RKO (cell line): ENCODE results near the gene MIB2.
A peak's percentile ranks its signal among the peaks of the same experiment; 100 is the strongest.
"Not testable (repeated sequence)": the region's sequence is repeated elsewhere in the genome, so short reads cannot be mapped to it uniquely, and the experiment has no call there.

Experiments
- DNase-seq: peaks from one replicate; pipeline ENCODE4 v3.0.0-alpha.2; 2016; ENCODE audit warnings: low spot score

MIB2 gene

GRCh38 chr1:1615256-1616044 is at the start of gene MIB2:
MIB2 (plus strand) TSS chr1:1615500; CDS start chr1:1623453, 7,953 bp downstream.
- peak; percentile 97 for DNase-seq

GRCh38 chr1:1567152-1567875 is 48.0 kb upstream of the MIB2 start:
- DNase-seq: no peak

DNA sequence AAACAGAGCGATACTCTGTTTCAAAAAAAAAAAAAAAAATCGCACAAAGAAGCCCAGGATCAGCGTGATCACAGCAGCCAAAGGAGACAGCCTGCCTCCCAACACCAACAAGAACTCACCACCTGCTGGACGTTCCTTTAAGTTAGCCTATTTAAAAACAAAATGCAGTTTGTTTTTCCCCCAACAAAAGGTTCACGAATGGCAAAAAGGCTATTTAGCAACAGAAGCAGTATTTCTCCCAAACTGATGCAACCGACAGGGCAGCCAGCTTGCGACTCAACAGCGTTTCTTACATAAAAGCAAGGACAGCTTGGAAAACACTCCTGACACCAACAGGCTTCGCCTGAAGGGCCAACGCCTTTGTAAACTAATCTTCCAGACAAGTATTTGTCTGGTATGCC is 47.4 kb upstream of the MIB2 start:
- no peak for DNase-seq

DNA sequence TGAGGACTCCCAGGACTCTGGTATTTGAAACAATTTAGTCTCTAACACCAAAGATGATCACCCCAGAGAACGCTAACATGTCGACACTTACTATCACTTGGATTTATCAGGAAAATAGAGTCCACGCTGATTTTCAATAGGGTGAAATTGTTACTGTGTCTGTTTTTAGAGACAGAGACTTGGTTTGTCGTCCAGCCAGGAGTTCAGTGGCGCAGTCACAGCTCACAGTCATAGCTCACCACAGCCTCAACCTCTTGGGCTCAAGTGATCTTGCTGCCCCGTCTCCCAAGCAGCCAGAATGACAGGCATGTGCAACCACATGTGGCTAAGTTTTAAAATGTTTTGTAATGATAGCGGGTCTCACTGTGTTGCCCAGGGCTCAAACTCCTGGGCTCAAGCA is 46.0 kb upstream of the MIB2 start:
- no peak for DNase-seq

DNA sequence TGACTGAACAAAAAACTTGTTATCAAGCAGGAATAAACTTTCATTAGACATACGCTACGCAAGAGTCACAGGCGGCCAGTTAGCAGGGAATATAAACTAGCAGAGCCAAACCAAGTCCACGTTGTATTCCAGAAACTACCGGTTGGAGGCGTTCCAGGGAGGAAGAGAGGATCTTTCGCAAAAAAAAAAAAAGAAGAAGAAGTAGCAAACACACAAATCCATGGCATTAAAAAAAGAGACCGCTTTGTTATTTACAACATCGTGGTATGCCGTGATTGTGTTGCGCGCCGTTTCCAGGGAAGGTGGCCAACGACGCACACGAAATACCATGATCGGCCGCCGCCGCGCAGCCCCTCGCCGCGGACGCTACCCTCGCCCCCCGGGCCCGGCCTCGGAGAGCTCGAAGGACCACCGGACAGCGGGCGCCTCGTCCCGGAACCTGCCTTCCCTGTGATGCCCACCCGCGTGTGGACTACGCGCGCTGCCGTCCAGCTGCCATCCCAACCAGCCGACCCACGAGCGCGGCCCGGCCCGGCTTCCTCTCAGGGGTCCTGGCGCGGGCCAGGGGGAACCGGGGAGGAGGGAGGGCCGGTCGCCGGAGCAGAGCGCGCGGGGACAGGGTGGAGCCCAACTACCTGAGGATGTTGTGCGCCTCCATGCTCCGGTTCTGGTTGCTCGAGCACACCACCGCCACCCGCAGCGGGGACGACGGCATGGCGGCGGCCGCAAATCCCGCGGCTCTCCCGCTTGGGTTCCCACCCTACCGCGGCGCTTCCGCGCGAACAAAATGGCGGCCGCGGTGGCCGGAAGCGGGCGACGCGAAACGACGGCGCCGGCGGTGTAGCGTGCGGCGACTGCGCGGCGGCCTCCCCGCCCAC is 41.2 kb upstream of the MIB2 start:
- peak; percentile 80 for DNase-seq

DNA sequence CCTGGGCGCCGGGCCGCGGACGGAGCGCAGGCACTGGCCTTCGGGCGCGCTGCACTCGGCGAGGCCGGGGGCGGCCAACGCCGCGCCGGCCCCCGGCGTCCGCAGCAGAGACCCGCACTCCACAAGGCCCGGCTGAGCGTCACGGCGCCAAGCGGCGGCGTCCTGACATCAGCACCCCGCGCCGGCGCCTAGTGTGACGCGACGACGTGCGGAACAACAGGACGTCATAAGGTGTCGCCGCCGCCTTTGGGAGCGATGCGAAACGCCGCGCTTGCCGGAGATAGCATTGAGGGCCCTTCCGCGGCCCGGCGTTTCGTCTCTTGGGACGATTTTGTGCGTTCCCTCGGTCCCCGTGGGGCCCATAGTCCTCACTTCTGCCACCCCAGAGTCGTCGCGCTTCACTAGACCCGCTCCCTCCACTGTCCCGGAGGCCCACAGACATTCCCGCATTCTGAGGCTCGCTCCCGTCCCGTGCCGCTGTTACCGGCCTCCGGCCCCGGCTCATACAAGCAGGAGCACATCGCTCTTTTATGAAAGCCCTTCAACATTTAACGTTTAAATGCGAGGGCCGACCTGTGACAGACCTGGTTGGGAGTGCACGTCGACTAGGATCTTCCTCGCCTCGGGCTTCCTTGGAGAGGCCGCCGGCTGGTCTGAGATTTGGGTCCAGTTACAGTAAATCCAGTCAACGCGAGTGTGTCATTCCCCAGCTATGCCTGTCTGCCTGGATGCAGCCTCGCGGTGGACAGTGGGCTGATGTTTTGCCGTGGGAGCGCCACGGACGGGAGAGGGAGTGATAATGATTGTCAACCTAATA is 40.4 kb upstream of the MIB2 start, which contains the start of gene SSU72:
SSU72 (minus strand) TSS at position 143 of the 817 bp plus-strand sequence. CDS start 306 bp downstream, outside the sequence.
- DNase-seq: peak; percentile 93

DNA sequence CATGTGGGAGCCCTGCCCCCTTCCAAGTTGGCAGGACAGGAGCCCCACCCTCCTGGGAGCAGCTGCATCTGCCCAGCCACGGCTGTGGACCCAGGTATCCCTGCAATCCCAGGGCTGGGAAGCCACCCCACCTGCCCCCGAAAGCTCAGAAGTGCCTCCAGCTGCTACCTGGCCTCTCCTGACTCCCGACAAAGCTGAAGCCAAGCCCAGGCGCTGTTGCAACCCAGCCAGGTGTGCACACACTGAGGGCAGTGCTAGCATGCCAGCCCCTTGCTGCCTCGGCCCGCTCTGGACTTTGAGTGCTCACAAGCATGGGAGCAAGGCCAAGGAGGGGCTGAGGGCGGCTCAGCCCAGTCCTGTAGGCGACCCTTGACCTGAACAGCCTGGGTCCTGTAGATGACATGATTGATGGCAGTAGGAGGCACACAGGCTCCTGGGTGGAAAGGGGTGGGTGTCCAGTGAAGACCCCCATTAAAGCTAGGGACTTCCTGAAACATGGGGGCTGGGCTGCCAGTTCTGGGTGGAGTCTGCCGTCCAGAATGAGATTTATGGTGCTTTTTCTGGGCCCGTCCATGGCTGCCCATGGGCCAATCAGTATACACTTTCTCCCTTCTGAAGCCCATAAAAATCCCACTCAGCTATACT is 37.8 kb upstream of the MIB2 start:
- no peak for DNase-seq

GRCh38 chr1:1578371-1578940 is 36.8 kb upstream of the MIB2 start:
- DNase-seq: no peak

DNA sequence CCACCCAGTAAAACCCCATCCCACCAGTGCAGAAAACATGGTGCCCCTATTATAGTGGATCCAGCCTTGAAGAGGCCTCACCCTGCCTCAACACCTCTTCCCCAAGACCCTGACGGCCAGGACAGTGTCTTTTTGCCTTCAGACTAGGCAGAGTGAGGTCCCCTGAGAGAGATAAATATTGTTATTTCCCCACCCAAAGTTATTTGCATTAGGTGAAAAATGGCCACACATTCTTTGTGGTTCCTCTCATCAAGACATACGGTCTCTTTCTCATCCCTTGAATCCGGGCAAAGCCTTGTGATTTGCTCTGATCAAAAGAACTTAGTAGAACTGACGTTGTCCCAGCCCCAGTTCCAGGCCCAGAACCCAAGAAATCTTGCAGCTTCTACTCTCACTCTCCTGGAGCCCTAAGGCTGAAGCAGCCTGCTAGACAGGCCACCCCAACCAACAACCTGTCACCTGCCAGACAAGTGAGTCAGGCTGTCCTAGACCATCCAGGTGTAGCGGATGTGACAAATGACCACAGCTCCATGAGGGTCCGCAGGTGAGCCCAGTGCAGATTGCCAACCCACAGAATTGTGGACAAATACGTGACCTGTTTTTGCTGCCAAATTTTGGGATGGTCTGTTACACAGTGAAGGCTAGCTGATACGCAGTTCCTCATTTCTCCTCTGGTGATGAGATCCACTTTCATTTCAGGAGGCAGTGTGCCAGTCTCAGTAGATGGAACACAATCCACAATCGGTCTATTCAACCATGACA is 32.5 kb upstream of the MIB2 start:
- DNase-seq: no peak

- DNase-seq: no peak
Observed at GRCh38 chr1:1583347-1584010, 31.8 kb upstream of the MIB2 start.

DNA sequence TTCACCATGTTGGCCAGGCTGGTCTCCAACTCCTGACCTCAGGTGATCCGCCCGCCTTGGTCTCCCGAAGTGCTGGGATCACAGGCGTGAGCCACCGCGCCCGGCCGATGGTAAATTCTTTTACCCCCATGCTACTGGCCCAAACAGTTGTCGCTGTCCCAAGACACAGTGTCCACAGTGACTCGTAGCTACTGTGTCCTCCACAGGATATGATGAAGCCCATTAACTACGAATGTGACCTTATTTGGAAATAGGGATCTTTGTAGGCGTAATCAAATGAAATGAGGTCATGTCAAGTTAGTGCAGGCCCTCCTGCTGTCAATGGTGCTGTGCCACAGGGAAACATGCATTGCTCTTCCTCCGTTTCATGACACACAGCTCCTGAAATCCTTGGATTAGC is 23.8 kb upstream of the MIB2 start:
- DNase-seq: peak; percentile 75

DNA sequence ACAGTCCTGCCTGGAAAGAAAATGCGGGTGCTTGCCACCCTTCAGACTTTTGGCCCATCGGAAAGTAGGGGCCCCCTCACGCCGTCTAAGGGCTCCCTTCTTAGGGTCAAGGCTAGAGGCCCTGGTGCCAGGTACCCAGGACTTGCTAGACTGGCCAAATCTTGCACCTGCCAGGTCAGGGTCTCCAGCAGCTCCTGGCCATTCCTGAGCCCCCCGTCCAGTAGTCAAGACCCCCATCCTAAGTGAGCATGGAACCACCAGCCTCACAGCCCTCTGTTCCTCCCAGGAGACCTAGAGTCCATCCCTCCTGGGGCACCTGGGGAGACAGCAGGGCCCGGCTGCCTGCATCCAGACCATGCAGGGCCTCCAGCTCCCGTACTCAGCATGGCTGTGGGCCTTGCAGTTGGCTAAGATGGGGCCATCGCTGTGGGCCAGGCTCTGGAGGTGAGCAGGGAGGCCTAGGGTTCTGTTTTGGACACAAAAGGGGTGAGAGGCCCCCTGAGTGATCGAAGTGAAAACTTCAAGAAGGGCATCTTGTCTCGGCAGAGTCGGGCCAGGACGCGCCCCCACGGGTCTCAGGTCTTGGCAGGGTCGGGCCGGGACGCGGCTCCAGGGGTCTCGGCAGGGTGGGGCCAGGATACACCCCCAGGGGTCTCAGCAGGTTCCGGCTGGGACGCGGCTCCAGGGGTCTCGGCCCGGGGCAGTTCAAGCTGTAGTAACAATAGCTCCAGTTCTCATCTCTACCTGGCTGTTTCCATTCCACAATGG is 21.3 kb upstream of the MIB2 start:
- no peak for DNase-seq

GRCh38 chr1:1594602-1595260 is 20.6 kb upstream of the MIB2 start:
- no peak for DNase-seq

GRCh38 chr1:1595341-1595740 is 20.0 kb upstream of the MIB2 start:
- DNase-seq: not testable (repeated sequence)

- no peak for DNase-seq
Observed at GRCh38 chr1:1596493-1597274, 18.6 kb upstream of the MIB2 start.

DNA sequence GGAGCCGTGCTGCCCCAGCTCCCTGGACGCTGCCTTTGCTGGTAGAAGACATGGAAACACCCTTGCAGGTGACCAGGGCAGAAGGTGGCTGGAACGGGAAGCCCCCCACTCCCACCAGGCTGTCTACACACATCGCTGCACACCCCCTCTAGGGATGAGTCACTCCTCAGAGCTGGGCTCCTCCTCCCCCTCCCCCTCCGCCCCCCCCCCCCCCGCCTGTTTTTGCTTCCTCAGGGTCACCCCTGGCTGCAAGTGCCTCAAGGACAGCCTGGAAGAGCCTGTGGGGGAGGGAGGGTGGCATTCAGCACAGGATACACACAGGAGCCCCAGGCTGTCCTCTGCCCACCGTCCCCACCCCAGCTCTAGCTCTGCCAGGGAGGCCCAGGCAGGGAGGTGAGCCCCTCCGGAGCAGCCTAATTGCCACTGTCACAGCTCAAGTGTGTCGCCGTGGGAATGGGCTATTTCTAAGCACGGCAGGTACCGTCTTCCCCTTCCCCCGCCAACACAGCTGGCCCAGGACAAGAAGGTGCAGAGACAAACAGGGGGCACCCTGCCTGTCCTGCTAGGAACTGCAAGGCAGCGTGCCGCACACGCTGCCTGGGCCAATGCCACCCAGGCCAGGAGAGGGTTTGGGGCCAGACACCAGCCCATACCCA is 17.9 kb upstream of the MIB2 start:
- DNase-seq: no peak
